Erythroblast (primary cell): ENCODE results near the gene PRSS48.
"Not testable (repeated sequence)": the region's sequence is repeated elsewhere in the genome, so short reads cannot be mapped to it uniquely, and the experiment has no call there.

Experiments used
- DNase-seq, 2 experiments: peaks; one replicate each; lab custom pipeline; 2025; lab: John Stamatoyannopoulos, UW
- GATA1 ChIP-seq: IDR thresholded peaks from 2 replicates; pipeline ENCODE4 v1.6.1; 2011; ENCODE audit warnings: low read depth, mild to moderate bottlenecking, control low read depth, low read length, moderate library complexity
- POLR2A ChIP-seq: IDR thresholded peaks from 2 replicates; pipeline ENCODE4 v1.6.1; 2011; ENCODE audit warnings: mild to moderate bottlenecking, low read length

Gene PRSS48

DNA sequence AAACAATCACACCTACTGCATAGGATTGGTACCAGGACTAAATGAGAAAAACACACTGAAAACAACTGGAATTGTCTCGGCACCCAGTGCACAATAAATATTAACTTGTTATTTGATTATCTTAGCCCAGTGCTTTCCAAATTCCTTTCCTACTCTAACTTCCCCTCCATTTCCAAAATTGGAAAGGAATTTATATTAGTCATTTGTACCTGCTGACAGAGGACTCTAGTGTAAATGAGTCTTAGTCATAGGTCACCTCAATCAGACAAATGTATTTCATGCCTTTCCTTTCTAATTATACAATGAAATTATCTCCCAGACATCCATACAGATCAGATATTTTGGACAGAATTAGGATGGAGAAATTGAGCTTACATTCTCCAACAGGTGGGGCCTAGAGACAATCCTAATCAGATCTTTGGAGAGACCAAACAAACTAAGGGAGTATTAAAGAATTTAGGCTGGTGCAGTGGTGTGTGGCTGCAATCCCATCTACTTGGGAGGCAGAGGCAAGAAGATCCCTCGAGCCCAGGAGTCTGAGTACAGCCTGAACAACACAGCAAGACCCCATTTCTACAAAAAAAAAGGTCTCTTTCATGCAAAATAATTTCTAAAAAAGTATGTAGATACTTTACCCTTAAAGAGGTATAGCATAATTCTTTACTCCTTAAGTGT lies 38.4 kb downstream of the PRSS48 start:
- TF ChIP-seq POLR2A (no peak), GATA1 (no peak)
- no peak for DNase-seq

DNA sequence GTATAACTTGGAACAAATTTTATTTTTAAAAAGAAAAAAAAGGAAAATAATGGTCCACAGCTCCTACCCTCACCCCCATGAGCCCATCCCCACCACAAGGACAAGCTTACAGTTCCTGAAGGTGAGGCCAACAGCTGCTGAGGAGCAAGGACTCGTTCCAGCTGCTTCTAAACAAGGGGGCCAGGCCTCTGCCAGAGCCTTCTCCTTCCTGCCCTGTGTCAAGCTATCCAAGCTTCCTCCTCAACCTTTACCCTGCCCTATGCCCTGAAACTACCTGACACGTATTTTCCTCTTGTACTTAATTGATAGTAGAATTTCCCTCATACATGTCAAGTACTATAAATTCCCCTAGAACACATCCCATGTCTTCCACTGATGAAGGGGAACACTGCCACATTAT lies 39.7 kb downstream of the PRSS48 start:
- no peak for TF ChIP-seq POLR2A
- TF ChIP-seq GATA1: no peak
- no peak for DNase-seq

DNA sequence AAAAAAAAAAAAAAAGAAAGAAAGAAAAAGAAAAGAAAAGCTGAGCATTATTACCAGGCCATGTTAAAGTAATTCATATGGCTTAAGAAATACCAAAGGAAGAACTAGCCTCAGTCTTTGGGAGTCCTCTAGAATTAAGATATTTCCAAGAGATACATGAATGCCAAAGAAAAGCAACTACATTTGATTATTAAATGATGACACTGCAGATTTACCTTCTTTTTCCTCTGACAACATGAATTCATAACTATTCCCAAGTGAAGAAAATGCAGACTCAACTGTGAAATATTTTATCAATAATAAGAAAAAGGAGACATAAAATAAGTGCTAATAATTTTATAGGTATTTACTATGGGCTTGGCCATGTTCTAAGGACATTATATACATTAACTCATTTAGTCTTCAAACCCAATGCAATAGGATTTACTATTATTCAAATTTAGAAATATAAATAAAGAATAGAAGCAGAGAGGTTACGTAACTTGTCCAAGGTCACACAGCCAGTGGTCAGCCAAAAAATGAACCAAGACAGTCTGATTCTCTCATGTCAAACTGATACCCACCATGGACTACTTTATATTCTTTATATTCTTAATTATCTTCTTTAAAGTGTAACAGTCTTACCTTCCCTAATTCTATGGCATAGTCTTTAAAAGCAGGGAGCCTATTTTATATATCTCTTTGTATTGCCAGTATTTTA lies 41.5 kb downstream of the PRSS48 start:
- TF ChIP-seq POLR2A (no peak), GATA1 (no peak)
- DNase-seq: no peak

DNA sequence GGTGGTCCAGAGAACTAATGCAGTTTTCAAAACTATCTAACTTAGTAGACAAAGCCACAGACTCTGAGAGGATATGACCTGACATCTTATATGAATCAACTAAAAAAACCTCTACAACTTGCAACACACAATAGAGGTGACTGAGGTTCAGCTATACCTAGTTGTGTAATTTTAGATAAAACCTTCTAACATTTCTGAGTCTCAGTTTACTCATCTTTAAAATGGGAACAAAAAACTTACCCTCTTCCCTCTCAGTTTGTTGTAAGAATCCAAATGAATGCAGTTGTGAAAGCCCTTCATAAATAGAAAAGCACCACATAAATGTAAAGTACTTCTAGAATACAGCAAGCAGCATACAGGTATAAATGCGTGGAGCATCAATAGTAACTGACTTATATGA lies 42.5 kb downstream of the PRSS48 start:
- no peak for DNase-seq
- TF ChIP-seq POLR2A (no peak), GATA1 (no peak)

DNA sequence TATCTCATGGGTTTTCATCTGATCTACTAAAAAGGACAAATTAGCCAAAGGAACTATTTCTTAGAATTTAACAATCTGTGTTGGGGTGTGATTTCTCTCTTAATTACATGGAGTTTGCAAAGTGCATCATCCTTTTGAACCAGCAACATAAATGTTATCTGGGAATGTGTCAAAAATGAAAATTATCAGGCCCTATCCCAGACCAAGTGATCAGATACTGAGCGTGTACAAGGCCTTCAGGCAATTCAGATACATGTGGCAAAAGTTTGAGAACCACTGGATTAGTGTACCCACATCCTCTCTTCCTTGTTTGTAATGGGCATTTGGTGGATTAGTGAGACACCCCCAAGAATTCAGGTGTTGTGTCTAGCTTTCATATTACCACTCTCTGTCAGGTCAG lies 44.6 kb downstream of the PRSS48 start:
- TF ChIP-seq POLR2A (no peak), GATA1 (no peak)
- DNase-seq: no peak

DNA sequence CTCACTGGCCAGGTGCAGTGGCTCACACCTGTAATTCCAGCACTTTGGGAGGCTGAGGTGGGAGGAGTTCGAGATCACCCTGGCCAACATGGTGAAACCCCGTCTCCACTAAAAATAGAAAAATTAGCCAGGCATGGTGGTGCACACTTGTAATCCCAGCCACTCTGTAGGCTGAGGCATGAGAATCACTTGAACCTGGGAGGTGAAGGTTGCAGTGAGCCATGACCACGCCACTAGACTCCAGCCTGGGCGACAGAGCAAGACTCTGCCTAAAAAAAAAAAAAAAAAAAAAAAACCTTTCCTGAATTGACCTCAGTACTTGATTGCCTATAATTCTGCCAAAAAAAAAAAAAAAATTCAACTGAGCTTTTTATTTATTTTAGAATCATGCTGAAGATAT lies 45.2 kb downstream of the PRSS48 start:
- not testable (repeated sequence) for DNase-seq

DNA sequence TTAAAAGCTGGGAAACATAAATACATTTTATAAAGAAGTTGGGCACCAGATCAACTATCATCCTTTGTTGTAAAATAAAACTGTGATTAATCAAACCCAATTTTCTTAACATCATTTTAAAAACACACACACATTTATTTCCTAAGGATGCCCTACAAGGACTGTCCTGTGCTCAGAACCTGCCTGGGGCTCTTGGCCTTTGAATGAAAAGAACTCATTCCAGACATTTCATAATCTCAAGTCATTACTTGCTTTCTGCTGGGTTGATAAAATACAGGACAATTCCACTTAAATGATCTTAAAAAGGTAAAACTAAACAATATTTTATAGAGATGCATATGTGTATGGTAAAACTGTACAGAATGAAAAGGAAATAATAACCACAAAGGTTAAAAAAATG lies 45.6 kb downstream of the PRSS48 start:
- DNase-seq: no peak

DNA sequence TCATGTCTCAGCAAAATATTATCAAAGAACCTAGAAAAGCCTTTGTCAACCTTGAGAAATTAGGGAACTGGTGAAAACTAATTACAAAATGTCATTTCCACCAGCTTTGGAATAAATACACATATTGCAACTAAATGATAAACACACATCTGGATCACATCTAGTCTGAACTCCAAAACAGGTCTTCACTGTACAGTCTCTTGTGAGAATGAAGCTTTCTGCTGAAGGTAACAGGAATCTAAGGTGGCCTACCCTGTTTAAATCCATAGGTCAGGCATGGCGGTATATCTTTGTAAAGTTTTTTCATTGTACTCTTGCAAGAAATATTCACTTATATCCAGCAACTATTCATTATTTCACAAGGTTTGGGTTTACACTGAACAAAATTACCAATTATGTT lies 46.7 kb downstream of the PRSS48 start:
- TF ChIP-seq POLR2A (no peak), GATA1 (no peak)
- DNase-seq: no peak

More for the DNA sequence above, 45.6 kb downstream of the PRSS48 start:
- TF ChIP-seq POLR2A: no peak
- TF ChIP-seq GATA1: no peak

DNA sequence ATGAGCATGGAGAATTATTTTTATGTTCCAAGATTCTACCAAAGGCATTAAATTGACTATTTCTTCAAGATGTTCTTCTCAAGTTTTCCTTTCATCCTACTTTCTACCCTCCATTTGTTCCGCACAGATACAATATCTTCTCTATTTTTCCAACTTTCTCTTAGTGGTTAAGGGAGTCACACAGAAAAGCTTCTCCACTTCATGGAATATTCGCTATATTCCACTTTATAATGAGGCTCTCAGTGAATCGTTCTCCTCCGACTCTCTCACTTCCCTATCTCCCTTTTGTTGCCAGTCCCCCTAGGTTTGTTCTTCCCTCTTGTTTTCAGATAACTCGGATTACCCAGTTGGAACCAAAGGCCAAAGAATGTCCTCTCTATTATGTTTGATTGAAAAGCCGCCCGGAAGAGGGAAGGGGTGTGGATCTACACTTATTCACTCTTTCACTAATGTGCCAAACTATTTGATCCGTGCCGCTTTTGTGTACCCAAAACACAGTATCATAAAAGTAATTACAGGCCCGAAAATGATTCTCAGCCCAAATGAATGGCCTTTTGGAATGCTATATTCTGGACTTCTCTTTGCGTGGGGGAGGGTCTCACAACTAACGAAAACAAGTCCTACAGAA lies 47.3 kb downstream of the PRSS48 start:
- DNase-seq: no peak
- TF ChIP-seq GATA1: no peak
- TF ChIP-seq POLR2A: no peak

DNA sequence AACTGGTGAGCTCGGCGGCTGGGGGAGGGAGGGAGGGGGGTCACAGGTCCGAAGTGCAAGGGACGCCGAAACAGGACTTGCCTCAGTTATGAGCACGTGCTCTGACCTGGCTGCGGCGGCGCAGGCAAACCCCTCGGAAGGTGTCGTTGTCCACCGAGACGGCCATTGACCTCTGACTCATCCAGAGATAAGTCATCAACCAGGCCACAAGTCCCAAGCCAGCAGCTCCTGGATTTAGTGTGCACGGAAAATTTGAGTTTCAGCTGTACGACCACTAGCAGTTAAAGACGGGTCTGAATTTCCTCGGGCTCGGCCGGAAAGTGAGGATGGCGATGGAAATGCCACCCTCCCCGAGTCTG lies 47.8 kb downstream of the PRSS48 start:
- DNase-seq: no peak
- TF ChIP-seq POLR2A (no peak), GATA1 (no peak)

DNA sequence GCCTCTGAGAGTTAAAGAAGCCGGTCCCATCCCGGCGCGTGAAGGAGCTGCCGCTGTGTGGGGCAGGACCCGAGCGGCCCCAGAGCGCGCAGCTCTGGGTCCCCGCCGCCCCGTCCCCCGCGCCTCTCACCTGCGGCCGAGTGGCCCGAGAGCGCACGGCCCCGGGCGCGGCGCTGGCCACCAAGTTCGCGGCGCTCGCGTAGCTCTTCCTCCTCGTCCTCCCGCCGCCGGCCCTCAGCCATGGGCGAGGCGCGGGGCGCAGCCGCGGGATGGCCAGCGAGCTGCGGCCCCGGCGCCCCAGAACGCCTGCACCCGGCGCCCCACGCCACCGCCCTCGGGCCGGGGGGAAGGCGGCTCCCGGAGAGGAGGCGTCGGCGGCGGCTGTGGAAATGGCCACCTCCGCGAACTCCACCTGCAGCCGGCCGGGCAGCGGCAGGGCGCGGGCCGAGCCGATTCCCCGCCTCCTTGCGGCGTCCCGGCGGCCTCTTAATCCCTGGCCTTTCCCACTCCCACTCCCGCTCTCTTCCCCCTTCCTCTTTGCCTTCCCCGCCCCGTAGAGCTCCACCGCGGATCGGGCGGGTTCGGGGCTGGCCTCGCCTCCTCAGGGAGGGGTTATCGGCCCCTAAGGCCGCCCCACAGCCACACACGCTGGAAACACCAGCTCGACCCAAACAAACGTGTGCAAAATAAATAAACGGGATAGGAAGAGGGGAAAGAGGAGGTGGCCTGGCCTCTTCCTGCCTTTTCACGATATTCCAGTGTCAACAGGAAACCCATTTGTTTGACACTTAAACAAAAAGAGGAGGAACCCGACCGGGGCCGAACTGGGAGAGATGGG lies 48.4 kb downstream of the PRSS48 start, which contains the start of gene SH3D19:
SH3D19 (minus strand) TSS at position 495 of the 838 bp plus-strand sequence; CDS start at position 242, 253 bp downstream.
- peak in 1 of 2 experiments; percentile 3 for DNase-seq
- TF ChIP-seq POLR2A (no peak), GATA1 (no peak)

DNA sequence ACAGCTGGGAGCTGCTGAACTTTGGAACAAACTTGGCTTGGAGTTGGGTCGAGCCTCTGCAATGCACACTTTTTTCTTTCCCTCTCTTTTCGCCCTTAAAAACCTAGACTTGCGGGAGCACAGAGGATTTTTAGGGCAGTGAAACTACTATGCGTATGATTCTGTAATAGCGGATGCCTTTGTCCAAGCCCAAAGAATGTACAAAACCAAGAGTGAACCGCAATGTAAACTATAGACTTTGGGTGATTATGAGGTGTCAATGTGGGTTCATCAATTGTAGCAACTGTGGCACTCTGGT lies 48.9 kb downstream of the PRSS48 start:
- no peak for DNase-seq
- TF ChIP-seq POLR2A (no peak), GATA1 (no peak)

DNA sequence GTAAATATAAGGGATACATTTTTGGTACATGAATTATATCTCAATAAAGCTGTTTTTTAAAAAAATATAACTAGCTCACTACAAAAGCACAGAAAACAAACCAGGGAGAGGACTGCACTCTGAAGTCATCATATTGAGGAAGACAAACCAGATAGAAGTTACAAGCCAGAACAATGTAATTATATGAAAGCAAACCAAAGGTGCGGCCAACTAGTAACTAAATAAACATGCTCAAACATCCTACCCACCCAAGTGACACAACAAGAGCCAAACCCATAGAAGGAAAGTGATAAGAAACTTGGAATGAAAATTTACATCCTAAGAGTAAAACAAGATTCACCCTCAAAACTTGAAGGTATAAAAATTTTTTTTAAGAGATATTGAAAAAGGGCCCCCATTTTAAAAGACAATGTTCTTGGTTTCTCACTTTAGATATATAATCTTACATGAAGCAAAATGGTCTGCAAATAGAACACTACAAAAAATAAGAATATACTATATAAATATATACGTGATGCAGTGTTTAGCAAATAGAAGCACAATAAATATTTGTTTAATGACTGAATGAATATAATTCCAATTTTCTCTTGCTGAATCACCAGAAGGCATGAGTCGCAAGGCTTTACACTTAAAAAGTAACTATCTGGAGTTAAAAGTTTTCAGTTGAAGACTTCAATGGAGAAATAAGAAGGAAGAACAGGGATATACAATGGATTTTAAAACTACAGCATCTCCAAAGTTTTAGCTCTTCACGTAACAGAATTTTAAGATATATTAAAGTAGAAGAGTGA lies 52.5 kb downstream of the PRSS48 start:
- no peak for TF ChIP-seq GATA1
- no peak for TF ChIP-seq POLR2A
- no peak for DNase-seq
